Measurements from ENCODE around the gene GEMIN7. TPM values are rescaled to one million over a fixed set of nuclear protein-coding genes. Genes with fewer than 3 reads are reported as not detected.

GEMIN7 gene
- total and polyA plus RNA-seq, 2 experiments from 2014 or later: 49.6 to 90.5 TPM

DNA sequence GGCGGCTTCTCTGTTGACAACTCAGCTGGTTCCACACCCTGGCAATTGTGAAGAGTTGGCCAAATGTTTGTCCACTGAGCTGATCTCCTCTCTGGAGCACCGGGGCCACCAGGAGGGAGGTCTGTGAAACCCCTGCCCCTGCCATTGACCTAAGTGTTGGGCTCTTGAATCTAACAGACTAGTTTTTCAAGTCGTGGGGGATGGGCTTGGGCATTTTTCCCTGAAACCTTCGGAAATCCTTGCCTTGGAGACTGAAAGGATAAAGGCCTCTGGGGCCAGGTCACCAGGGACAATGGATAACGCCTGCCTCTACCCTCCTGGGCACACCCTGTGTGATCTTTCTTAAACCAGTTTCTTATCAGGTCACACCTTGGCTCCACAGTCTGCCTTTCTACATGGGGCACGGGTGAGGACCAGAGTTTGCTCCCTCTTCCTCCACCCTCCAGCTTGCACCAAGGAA is 881 bp downstream of the GEMIN7 start:
- Histone ChIP-seq H3K36me3 (ENCODE audit: insufficient read depth) (no peaks in the 10 kb centered on the region; the same call in 1 of the 2 replicates), H3K4me2 (peak overlapping the region; percentile 98), H3K4me3 (peak overlapping the region; percentile 85), H3K9me2 (ENCODE audit: insufficient read depth) (no peaks in the 10 kb centered on the region), H4K20me1 (replicated peaks; ENCODE audit: insufficient read depth) (0 out of 2 replicates have a peak, but pooled peaks cover 10% of the 10 kb centered on the region), H3K27me3 (ENCODE audit: insufficient read depth) (no peaks in the 10 kb centered on the region), H2AFZ (no peak overlapping the region), H3K27ac (ENCODE audit: low read depth) (peak overlapping the region; percentile 99), H3K4me1 (ENCODE audit: insufficient read depth) (peaks cover 42% of the 10 kb centered on the region), H3F3A (replicated peaks; ENCODE audit: low read depth) (peaks cover 32% of the 10 kb centered on the region), H3K79me2 (replicated peaks; ENCODE audit: insufficient read depth) (peaks cover 60% of the 10 kb centered on the region)
- DNase-seq (ENCODE audit: low spot score): peak; percentile 81
- peak overlapping the region; percentile 98 for H3K4me3 Mint-ChIP-seq
- H3K27ac Mint-ChIP-seq: peak overlapping the region; percentile 99
- peaks cover 39% of the 10 kb centered on the region for H3K4me1 Mint-ChIP-seq
- TF ChIP-seq CREB1 (CRISPR knock-in tag; IDR thresholded peaks at IDR 0.05; ENCODE audit: low read depth): no peak
- TF ChIP-seq, protein P1, sequence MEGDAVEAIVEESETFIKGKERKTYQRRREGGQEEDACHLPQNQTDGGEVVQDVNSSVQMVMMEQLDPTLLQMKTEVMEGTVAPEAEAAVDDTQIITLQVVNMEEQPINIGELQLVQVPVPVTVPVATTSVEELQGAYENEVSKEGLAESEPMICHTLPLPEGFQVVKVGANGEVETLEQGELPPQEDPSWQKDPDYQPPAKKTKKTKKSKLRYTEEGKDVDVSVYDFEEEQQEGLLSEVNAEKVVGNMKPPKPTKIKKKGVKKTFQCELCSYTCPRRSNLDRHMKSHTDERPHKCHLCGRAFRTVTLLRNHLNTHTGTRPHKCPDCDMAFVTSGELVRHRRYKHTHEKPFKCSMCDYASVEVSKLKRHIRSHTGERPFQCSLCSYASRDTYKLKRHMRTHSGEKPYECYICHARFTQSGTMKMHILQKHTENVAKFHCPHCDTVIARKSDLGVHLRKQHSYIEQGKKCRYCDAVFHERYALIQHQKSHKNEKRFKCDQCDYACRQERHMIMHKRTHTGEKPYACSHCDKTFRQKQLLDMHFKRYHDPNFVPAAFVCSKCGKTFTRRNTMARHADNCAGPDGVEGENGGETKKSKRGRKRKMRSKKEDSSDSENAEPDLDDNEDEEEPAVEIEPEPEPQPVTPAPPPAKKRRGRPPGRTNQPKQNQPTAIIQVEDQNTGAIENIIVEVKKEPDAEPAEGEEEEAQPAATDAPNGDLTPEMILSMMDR (conservative IDR thresholded peaks at IDR 0.05; ENCODE audit: low read depth in 2 of 2): no peak
- TF ChIP-seq, protein P2, sequence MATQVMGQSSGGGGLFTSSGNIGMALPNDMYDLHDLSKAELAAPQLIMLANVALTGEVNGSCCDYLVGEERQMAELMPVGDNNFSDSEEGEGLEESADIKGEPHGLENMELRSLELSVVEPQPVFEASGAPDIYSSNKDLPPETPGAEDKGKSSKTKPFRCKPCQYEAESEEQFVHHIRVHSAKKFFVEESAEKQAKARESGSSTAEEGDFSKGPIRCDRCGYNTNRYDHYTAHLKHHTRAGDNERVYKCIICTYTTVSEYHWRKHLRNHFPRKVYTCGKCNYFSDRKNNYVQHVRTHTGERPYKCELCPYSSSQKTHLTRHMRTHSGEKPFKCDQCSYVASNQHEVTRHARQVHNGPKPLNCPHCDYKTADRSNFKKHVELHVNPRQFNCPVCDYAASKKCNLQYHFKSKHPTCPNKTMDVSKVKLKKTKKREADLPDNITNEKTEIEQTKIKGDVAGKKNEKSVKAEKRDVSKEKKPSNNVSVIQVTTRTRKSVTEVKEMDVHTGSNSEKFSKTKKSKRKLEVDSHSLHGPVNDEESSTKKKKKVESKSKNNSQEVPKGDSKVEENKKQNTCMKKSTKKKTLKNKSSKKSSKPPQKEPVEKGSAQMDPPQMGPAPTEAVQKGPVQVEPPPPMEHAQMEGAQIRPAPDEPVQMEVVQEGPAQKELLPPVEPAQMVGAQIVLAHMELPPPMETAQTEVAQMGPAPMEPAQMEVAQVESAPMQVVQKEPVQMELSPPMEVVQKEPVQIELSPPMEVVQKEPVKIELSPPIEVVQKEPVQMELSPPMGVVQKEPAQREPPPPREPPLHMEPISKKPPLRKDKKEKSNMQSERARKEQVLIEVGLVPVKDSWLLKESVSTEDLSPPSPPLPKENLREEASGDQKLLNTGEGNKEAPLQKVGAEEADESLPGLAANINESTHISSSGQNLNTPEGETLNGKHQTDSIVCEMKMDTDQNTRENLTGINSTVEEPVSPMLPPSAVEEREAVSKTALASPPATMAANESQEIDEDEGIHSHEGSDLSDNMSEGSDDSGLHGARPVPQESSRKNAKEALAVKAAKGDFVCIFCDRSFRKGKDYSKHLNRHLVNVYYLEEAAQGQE (IDR thresholded peaks at IDR 0.05; ENCODE audit: unreplicated experiment): no peak
- peaks cover 2% of the 10 kb centered on the region; the same call in 1 of the 3 replicates for H3K9me3 Mint-ChIP-seq
- ATAC-seq: peak; percentile 3
- peaks cover 10% of the 10 kb centered on the region for H3K27me3 Mint-ChIP-seq (ENCODE audit: insufficient read depth, low read depth, poor library complexity)
- H3K36me3 Mint-ChIP-seq (ENCODE audit: low read depth): peaks cover 21% of the 10 kb centered on the region

DNA sequence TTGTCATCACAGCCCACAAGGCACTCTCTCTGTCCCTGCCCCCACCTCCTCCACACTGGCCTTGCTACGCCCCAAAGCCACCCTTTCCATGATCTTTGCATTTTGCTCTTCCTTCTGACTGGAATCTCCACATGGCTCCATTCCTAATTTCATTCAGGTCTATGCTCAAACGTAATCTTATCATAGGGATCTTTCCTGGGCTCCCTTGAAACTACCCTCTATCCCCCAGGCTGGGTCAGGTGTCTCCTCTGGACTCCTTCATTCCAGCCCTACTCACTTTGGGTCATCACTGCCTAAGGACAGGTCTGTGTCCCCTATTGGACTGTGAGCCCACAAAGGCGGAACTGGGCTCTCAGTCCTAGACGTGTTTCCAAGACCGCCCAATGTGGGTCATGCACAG is 3.1 kb downstream of the GEMIN7 start:
- H3K36me3 Mint-ChIP-seq (ENCODE audit: low read depth): peaks cover 32% of the 10 kb centered on the region

More for the DNA sequence above, 3.1 kb downstream of the GEMIN7 start:
- no peak for ATAC-seq
- Histone ChIP-seq H3K4me3 (no peak overlapping the region), H3K36me3 (ENCODE audit: insufficient read depth) (no peaks in the 10 kb centered on the region; the same call in 1 of the 2 replicates), H3K4me1 (ENCODE audit: insufficient read depth) (peaks cover 33% of the 10 kb centered on the region), H3K27me3 (ENCODE audit: insufficient read depth) (no peaks in the 10 kb centered on the region), H4K20me1 (replicated peaks; ENCODE audit: insufficient read depth) (0 out of 2 replicates have a peak, but pooled peaks cover 10% of the 10 kb centered on the region), H3F3A (replicated peaks; ENCODE audit: low read depth) (peaks cover 20% of the 10 kb centered on the region), H3K9me2 (ENCODE audit: insufficient read depth) (no peaks in the 10 kb centered on the region), H2AFZ (no peak overlapping the region), H3K27ac (ENCODE audit: low read depth) (no peak overlapping the region), H3K79me2 (replicated peaks; ENCODE audit: insufficient read depth) (peaks cover 73% of the 10 kb centered on the region), H3K4me2 (no peak overlapping the region)
- Mint-ChIP-seq H3K4me3 (peak overlapping the region; percentile 42; the same call in 2 of the 3 replicates), H3K27me3 (ENCODE audit: insufficient read depth, low read depth, poor library complexity) (peaks cover 11% of the 10 kb centered on the region), H3K4me1 (peaks cover 31% of the 10 kb centered on the region), H3K27ac (no peak overlapping the region; the same call in 1 of the 2 replicates), H3K9me3 (peaks cover 2% of the 10 kb centered on the region; the same call in 1 of the 3 replicates)
- no peak for TF ChIP-seq EZH2 (IDR thresholded peaks at IDR 0.05; ENCODE audit: low read depth, unreplicated experiment)
- DNase-seq (ENCODE audit: low spot score): no peak

All from GM23338 (cell line).